Measurements from ENCODE around the gene FAAP100. TPM values are rescaled to one million over a fixed set of nuclear protein-coding genes. Genes with fewer than 3 reads are reported as not detected.

Gene FAAP100
- total RNA-seq, 1 donor from 2014 or later, result 47.7 TPM

GRCh38 chr17:81564778-81565177 is 12.6 kb upstream of the FAAP100 start:
- Mint-ChIP-seq H3K27me3 (no peaks in the 10 kb centered on the region), H3K27ac (no peak overlapping the region), H3K4me3 (ENCODE audit: low read depth) (no peak overlapping the region)

GRCh38 chr17:81563861-81564586 is 11.9 kb upstream of the FAAP100 start:
- Mint-ChIP-seq H3K4me3 (ENCODE audit: low read depth) (no peak overlapping the region), H3K4me1 (ENCODE audit: low read depth) (no peaks in the 10 kb centered on the region), H3K9me3 (ENCODE audit: low read depth) (no peaks in the 10 kb centered on the region), H3K27me3 (no peaks in the 10 kb centered on the region), H3K27ac (no peak overlapping the region), H3K36me3 (ENCODE audit: insufficient read depth) (peaks cover 15% of the 10 kb centered on the region)
- DNase-seq (ENCODE audit: low spot score, unreplicated experiment), result no peak
- TF ChIP-seq CTCF (IDR thresholded peaks at IDR 0.05; ENCODE audit: unreplicated experiment), result no peak

More at GRCh38 chr17:81564778-81565177, 12.6 kb upstream of the FAAP100 start:
- no peaks in the 10 kb centered on the region for H3K4me1 Mint-ChIP-seq (ENCODE audit: low read depth)
- H3K9me3 Mint-ChIP-seq (ENCODE audit: low read depth), result no peaks in the 10 kb centered on the region
- peaks cover 15% of the 10 kb centered on the region for H3K36me3 Mint-ChIP-seq (ENCODE audit: insufficient read depth)
- no peak for TF ChIP-seq CTCF (IDR thresholded peaks at IDR 0.05; ENCODE audit: unreplicated experiment)
- DNase-seq (ENCODE audit: low spot score, unreplicated experiment), result no peak

- Mint-ChIP-seq H3K27me3 (no peaks in the 10 kb centered on the region), H3K36me3 (ENCODE audit: insufficient read depth) (peaks cover 17% of the 10 kb centered on the region), H3K4me3 (ENCODE audit: low read depth) (no peak overlapping the region), H3K4me1 (ENCODE audit: low read depth) (no peaks in the 10 kb centered on the region), H3K9me3 (ENCODE audit: low read depth) (no peaks in the 10 kb centered on the region), H3K27ac (no peak overlapping the region)
- DNase-seq (ENCODE audit: low spot score, unreplicated experiment), result no peak
- no peak for TF ChIP-seq CTCF (IDR thresholded peaks at IDR 0.05; ENCODE audit: unreplicated experiment)
These were observed 9.3 kb upstream of the FAAP100 start for GRCh38 chr17:81561494-81561885.

- TF ChIP-seq CTCF (IDR thresholded peaks at IDR 0.05; ENCODE audit: unreplicated experiment), result no peak
- no peak overlapping the region for H3K27ac Mint-ChIP-seq
- no peaks in the 10 kb centered on the region for H3K27me3 Mint-ChIP-seq
- no peaks in the 10 kb centered on the region for H3K9me3 Mint-ChIP-seq (ENCODE audit: low read depth)
- no peaks in the 10 kb centered on the region for H3K4me1 Mint-ChIP-seq (ENCODE audit: low read depth)
- H3K36me3 Mint-ChIP-seq (ENCODE audit: insufficient read depth), result peaks cover 10% of the 10 kb centered on the region
- no peak for DNase-seq (ENCODE audit: low spot score, unreplicated experiment)
- H3K4me3 Mint-ChIP-seq (ENCODE audit: low read depth), result no peak overlapping the region
These were observed 7.0 kb upstream of the FAAP100 start for GRCh38 chr17:81558941-81559806.

- no peak overlapping the region for H3K4me3 Mint-ChIP-seq (ENCODE audit: low read depth)
- no peak overlapping the region for H3K27ac Mint-ChIP-seq
- H3K4me1 Mint-ChIP-seq (ENCODE audit: low read depth), result peaks cover 9% of the 10 kb centered on the region
- no peaks in the 10 kb centered on the region for H3K9me3 Mint-ChIP-seq (ENCODE audit: low read depth)
- H3K27me3 Mint-ChIP-seq, result no peaks in the 10 kb centered on the region
- TF ChIP-seq CTCF (IDR thresholded peaks at IDR 0.05; ENCODE audit: unreplicated experiment), result no peak
- no peak for DNase-seq (ENCODE audit: low spot score, unreplicated experiment)
- peaks cover 10% of the 10 kb centered on the region for H3K36me3 Mint-ChIP-seq (ENCODE audit: insufficient read depth)
These were observed 5.9 kb upstream of the FAAP100 start for GRCh38 chr17:81558115-81558468.

Data from progenitor cell of endocrine pancreas (in vitro differentiated cells).